SK-N-SH (cell line): ENCODE results near the gene ETFA. TPM values are rescaled to one million over a fixed set of nuclear protein-coding genes. Genes with fewer than 3 reads are reported as not detected.

Experiments used
- CTCF ChIA-PET: fragments of 300-600, 350-600 bp; formaldehyde crosslinking; extraction: SDS; loops from one replicate; lab custom pipeline; 2021; lab: Yijun Ruan, JAX
- POLR2A ChIA-PET: fragments of 350-600 bp; sonication (Branson Sonifier 250); formaldehyde crosslinking; extraction: SDS; loops from one replicate; lab custom pipeline; 2020; ENCODE audit warnings: antibody characterized with exemption, inconsistent platforms; lab: Yijun Ruan, JAX
- DNase-seq: peaks from one replicate; pipeline ENCODE4 v3.0.0; 2012
- H2AFZ ChIP-seq: fragments of 200-600 bp; sonication (generic); 2 replicates; pipeline ENCODE4 v1.8.1; 2016; ENCODE audit warnings: antibody characterized with exemption, mild to moderate bottlenecking, low read depth
- H3F3A ChIP-seq: fragments of 200-600 bp; sonication (generic); replicated peaks from 2 replicates; pipeline ENCODE3; 2016; ENCODE audit warnings: antibody characterized with exemption, mild to moderate bottlenecking; ENCODE audit not compliant: insufficient read depth
- H3K27ac ChIP-seq, 2 experiments: fragments of 200-500 bp in 1 of 2; fragments of 200-600 bp in 1 of 2; sonication (Bioruptor generic) in 1 of 2; sonication (generic), shearing (Covaris generic) in 1 of 2; 2 replicates each; pipeline versions ENCODE4 v1.5.1 to v1.6.1; 2014 to 2016; ENCODE audit warnings: low read depth in 2 of 2, inconsistent platforms in 1 of 2, low read length in 1 of 2, mild to moderate bottlenecking in 1 of 2, mixed read lengths in 1 of 2
- H3K27me3 ChIP-seq: fragments of 200-600 bp; sonication (generic), shearing (Covaris generic); 2 replicates; pipeline ENCODE4 v1.6.1; 2016; ENCODE audit warnings: mixed run types; ENCODE audit not compliant: insufficient read depth
- H3K36me3 ChIP-seq, 2 experiments: fragments of 200-500 bp in 1 of 2; fragments of 200-600 bp in 1 of 2; sonication (Bioruptor generic) in 1 of 2; sonication (generic) in 1 of 2; replicated peaks in 1 of 2; 2 replicates each; pipeline versions ENCODE3 to v1.5.1; 2014 to 2016; ENCODE audit warnings: low read length in 1 of 2, mild to moderate bottlenecking in 1 of 2; ENCODE audit not compliant: insufficient read depth in 2 of 2, control insufficient read depth in 1 of 2
- H3K4me1 ChIP-seq, 2 experiments: fragments of 200-500 bp in 1 of 2; fragments of 200-600 bp in 1 of 2; sonication (Bioruptor generic) in 1 of 2; sonication (generic), shearing (Covaris generic) in 1 of 2; 2 replicates each; pipeline versions ENCODE4 v1.5.1 to v1.6.1; 2014 to 2016; ENCODE audit warnings: low read depth in 1 of 2, low read length in 1 of 2, mixed run types in 1 of 2; ENCODE audit not compliant: insufficient read depth in 2 of 2, control insufficient read depth in 1 of 2
- H3K4me2 ChIP-seq: fragments of 200-600 bp; sonication (generic), shearing (Covaris generic); 2 replicates; pipeline ENCODE4 v1.6.1; 2017; ENCODE audit warnings: mixed run types
- H3K4me3 ChIP-seq, 2 experiments: fragments of 200-500 bp in 1 of 2; fragments of 200-600 bp in 1 of 2; sonication (Bioruptor generic) in 1 of 2; sonication (generic), shearing (Covaris generic) in 1 of 2; 2 replicates each; pipeline versions ENCODE4 v1.5.1 to v1.8.1; 2014 to 2016; ENCODE audit warnings: low read depth in 2 of 2, inconsistent platforms in 1 of 2, low read length in 1 of 2, mild to moderate bottlenecking in 1 of 2, mixed read lengths in 1 of 2, moderate library complexity in 1 of 2
- H3K79me2 ChIP-seq: fragments of 200-600 bp; sonication (generic); 2 replicates; pipeline ENCODE4 v1.8.1; 2017; ENCODE audit warnings: mild to moderate bottlenecking; ENCODE audit not compliant: insufficient read depth
- H3K9ac ChIP-seq: fragments of 200-600 bp; sonication (generic); 2 replicates; pipeline ENCODE4 v1.6.1; 2017; ENCODE audit warnings: mixed run types
- H3K9me2 ChIP-seq: fragments of 200-600 bp; sonication (generic); 2 replicates; pipeline ENCODE4 v1.6.1; 2017; ENCODE audit warnings: mixed run types
- H3K9me3 ChIP-seq: fragments of 200-600 bp; sonication (generic); 2 replicates; pipeline ENCODE4 v1.6.1; 2017; ENCODE audit warnings: mixed run types, mild to moderate bottlenecking, moderate library complexity
- H4K20me1 ChIP-seq: fragments of 200-600 bp; sonication (generic); 2 replicates; pipeline ENCODE4 v1.6.1; 2017; ENCODE audit warnings: mild to moderate bottlenecking, mixed run types; ENCODE audit not compliant: insufficient read depth
- ELF1 ChIP-seq: IDR thresholded peaks from 2 replicates; pipeline ENCODE4 v1.4.0; 2012
- EZH2phosphoT487 ChIP-seq: fragments of 200-600 bp; sonication (generic); IDR thresholded peaks from 2 replicates; pipeline ENCODE4 v1.6.1; 2017; ENCODE audit warnings: low read depth, mixed run types, mild to moderate bottlenecking, antibody characterized with exemption, moderate library complexity, borderline replicate concordance
- FOSL2 ChIP-seq: IDR thresholded peaks from 2 replicates; pipeline ENCODE4 v1.4.0; 2012; ENCODE audit warnings: low read depth, mild to moderate bottlenecking, moderate library complexity, borderline replicate concordance
- FOXM1 ChIP-seq: IDR thresholded peaks from 2 replicates; pipeline ENCODE4 v1.4.0; 2012; ENCODE audit warnings: low read depth, mild to moderate bottlenecking
- GABPA ChIP-seq: IDR thresholded peaks from 2 replicates; pipeline ENCODE4 v1.4.0; 2012; ENCODE audit warnings: low read depth, mild to moderate bottlenecking
- GATA2 ChIP-seq: sonication (generic); formaldehyde crosslinking; IDR thresholded peaks from 2 replicates; pipeline ENCODE4 v1.5.0; 2020; ENCODE audit warnings: mild to moderate bottlenecking, missing genetic modification reagents
- IRF3 ChIP-seq: fragments of 150-350 bp; IDR thresholded peaks from 2 replicates; pipeline ENCODE4 v1.6.1; 2016; ENCODE audit warnings: mild to moderate bottlenecking, low read depth, low read length
- JUND ChIP-seq: IDR thresholded peaks from 2 replicates; pipeline ENCODE4 v1.4.0; 2012
- MEF2A ChIP-seq: IDR thresholded peaks from 2 replicates; pipeline ENCODE4 v1.4.0; 2012; ENCODE audit warnings: low read depth, borderline replicate concordance
- MXI1 ChIP-seq: IDR thresholded peaks from 2 replicates; pipeline ENCODE4 v1.6.1; 2012; ENCODE audit warnings: mild to moderate bottlenecking, low read depth, low read length, improper control_type of control experiment
- NRF1 ChIP-seq: IDR thresholded peaks from 2 replicates; pipeline ENCODE4 v1.6.1; 2012; ENCODE audit warnings: low read depth, mild to moderate bottlenecking, low read length
- POLR2AphosphoS5 ChIP-seq: IDR thresholded peaks from 2 replicates; pipeline ENCODE4 v1.6.1; 2012; ENCODE audit warnings: low read depth, low read length
- RAD21 ChIP-seq: IDR thresholded peaks from 2 replicates; pipeline ENCODE4 v1.6.1; 2012; ENCODE audit warnings: mild to moderate bottlenecking, low read length
- RCOR1 ChIP-seq: fragments of 150-350 bp; IDR thresholded peaks from 2 replicates; pipeline ENCODE4 v1.6.1; 2017; ENCODE audit warnings: antibody characterized with exemption, low read length
- RFX5 ChIP-seq: IDR thresholded peaks from 2 replicates; pipeline ENCODE4 v1.6.1; 2012; ENCODE audit warnings: mild to moderate bottlenecking, improper control_type of control experiment, low read length
- SIN3A ChIP-seq: IDR thresholded peaks from 2 replicates; pipeline ENCODE4 v1.6.1; 2012; ENCODE audit warnings: low read depth, mild to moderate bottlenecking, low read length, moderate library complexity, borderline replicate concordance
- SMC3 ChIP-seq: IDR thresholded peaks from 2 replicates; pipeline ENCODE4 v1.6.1; 2012; ENCODE audit warnings: low read depth, low read length, improper control_type of control experiment
- TCF12 ChIP-seq: IDR thresholded peaks from 2 replicates; pipeline ENCODE4 v1.4.0; 2012
- TEAD4 ChIP-seq: IDR thresholded peaks from 2 replicates; pipeline ENCODE4 v1.4.0; 2012; ENCODE audit warnings: mild to moderate bottlenecking, borderline replicate concordance; ENCODE audit not compliant: insufficient read depth
- YY1 ChIP-seq: IDR thresholded peaks from 2 replicates; pipeline ENCODE4 v1.4.0; 2012; ENCODE audit warnings: low read depth, mild to moderate bottlenecking
- ZBTB33 ChIP-seq: IDR thresholded peaks from 2 replicates; pipeline ENCODE4 v1.4.0; 2012; ENCODE audit warnings: low read depth, borderline replicate concordance
- WGBS: methylation state at CpG from one replicate; pipeline ENCODE4 v1.1.6; 2017; ENCODE audit warnings: low lambda C conversion rate; 5-methylcytosine and 5-hydroxymethylcytosine counted together
- polyA plus RNA-seq, 3 experiments: library from polyadenylated mRNA; depleted of rRNA; stranded (reverse); fragments of >200 nt; gene quantifications; 2 replicates each; pipeline ENCODE4 v1.2.3, GENCODE V29; 2012

ETFA gene
- polyA plus RNA-seq, 1 of the 3 experiments (the other 2 are of a cell fraction) = 122 TPM

GRCh38 chr15:76175442-76175841, 135.8 kb downstream of the ETFA start:
- 66% methylated on average over 5 of the region's 8 CpGs for WGBS
- no peak overlapping the region for H3K27ac ChIP-seq
- no peak overlapping the region for H3K9ac ChIP-seq
- H3F3A ChIP-seq = no peaks in the 10 kb centered on the region
- H3K9me2 ChIP-seq = no peaks in the 10 kb centered on the region
- no peaks in the 10 kb centered on the region for H3K9me3 ChIP-seq
- no peak overlapping the region for H3K4me3 ChIP-seq
- H3K79me2 ChIP-seq = no peaks in the 10 kb centered on the region
- TF ChIP-seq TCF12 (no peak), SMC3 (no peak), ELF1 (no peak), POLR2AphosphoS5 (no peak), RFX5 (no peak), MEF2A (no peak), ZBTB33 (no peak), IRF3 (no peak), GABPA (no peak), NRF1 (no peak)
- no peaks in the 10 kb centered on the region for H4K20me1 ChIP-seq
- no peaks in the 10 kb centered on the region; a peak in 1 of 4 replicates for H3K4me1 ChIP-seq
- ChIA-PET CTCF (interaction anchor here (1.1 to 2.6 kb wide), 2 partner anchors 25 to 27 kb away, joined by 3 to 11 read pairs; no protein-coding TSS in a partner anchor), POLR2A (no interaction called here)
- H3K4me2 ChIP-seq = no peak overlapping the region
- H3K36me3 ChIP-seq = no peaks in the 10 kb centered on the region
- no peaks in the 10 kb centered on the region for H3K27me3 ChIP-seq
- no peak for DNase-seq
- no peak overlapping the region for H2AFZ ChIP-seq

GRCh38 chr15:76174654-76175053, 136.6 kb downstream of the ETFA start:
- Histone ChIP-seq H2AFZ (no peak overlapping the region), H3K27ac (no peak overlapping the region), H3F3A (no peaks in the 10 kb centered on the region), H3K79me2 (no peaks in the 10 kb centered on the region), H4K20me1 (no peaks in the 10 kb centered on the region), H3K4me1 (no peaks in the 10 kb centered on the region; a peak in 1 of 4 replicates), H3K9me3 (no peaks in the 10 kb centered on the region), H3K9ac (no peak overlapping the region), H3K27me3 (no peaks in the 10 kb centered on the region), H3K9me2 (no peaks in the 10 kb centered on the region), H3K4me3 (no peak overlapping the region), H3K4me2 (no peak overlapping the region), H3K36me3 (no peaks in the 10 kb centered on the region)
- CTCF ChIA-PET = interaction anchor here (1.1 to 2.6 kb wide), 2 partner anchors 24 to 27 kb away, joined by 3 to 11 read pairs; no protein-coding TSS in a partner anchor
- POLR2A ChIA-PET = no interaction called here
- no peak for DNase-seq
- TF ChIP-seq RCOR1 (no peak), ELF1 (no peak), FOSL2 (no peak), IRF3 (no peak), ZBTB33 (no peak), SIN3A (no peak), YY1 (no peak), TCF12 (no peak), JUND (no peak), MXI1 (no peak), EZH2phosphoT487 (no peak), FOXM1 (no peak), GATA2 (CRISPR knock-in tag) (no peak), TEAD4 (no peak), RAD21 (no peak), NRF1 (no peak)
- WGBS = 70% methylated on average over 5 of the region's 5 CpGs
